IPS-18a (cell line): Measurements from ENCODE around the gene KIF26A.

Experiments used
- H3K27ac ChIP-seq: one replicate; pipeline ENCODE4 v1.5.1; 2013; ENCODE audit warnings: low read length
- H3K27me3 ChIP-seq: one replicate; pipeline ENCODE4 v1.6.1; 2013; ENCODE audit warnings: mild to moderate bottlenecking, low read length; ENCODE audit not compliant: control insufficient read depth, insufficient read depth
- H3K36me3 ChIP-seq: one replicate; pipeline ENCODE4 v1.6.1; 2013; ENCODE audit warnings: low read depth, low read length; ENCODE audit not compliant: control insufficient read depth
- H3K4me1 ChIP-seq: one replicate; pipeline ENCODE4 v1.6.1; 2013; ENCODE audit warnings: low read depth, low read length; ENCODE audit not compliant: control insufficient read depth
- H3K4me3 ChIP-seq: one replicate; pipeline ENCODE4 v1.5.1; 2013; ENCODE audit warnings: low read length
- H3K9ac ChIP-seq: one replicate; pipeline ENCODE4 v1.6.1; 2013; ENCODE audit warnings: mild to moderate bottlenecking, low read length, moderate library complexity
- H3K9me3 ChIP-seq: one replicate; pipeline ENCODE4 v1.6.1; 2013; ENCODE audit warnings: low read depth, low read length; ENCODE audit not compliant: control insufficient read depth

Gene KIF26A

DNA sequence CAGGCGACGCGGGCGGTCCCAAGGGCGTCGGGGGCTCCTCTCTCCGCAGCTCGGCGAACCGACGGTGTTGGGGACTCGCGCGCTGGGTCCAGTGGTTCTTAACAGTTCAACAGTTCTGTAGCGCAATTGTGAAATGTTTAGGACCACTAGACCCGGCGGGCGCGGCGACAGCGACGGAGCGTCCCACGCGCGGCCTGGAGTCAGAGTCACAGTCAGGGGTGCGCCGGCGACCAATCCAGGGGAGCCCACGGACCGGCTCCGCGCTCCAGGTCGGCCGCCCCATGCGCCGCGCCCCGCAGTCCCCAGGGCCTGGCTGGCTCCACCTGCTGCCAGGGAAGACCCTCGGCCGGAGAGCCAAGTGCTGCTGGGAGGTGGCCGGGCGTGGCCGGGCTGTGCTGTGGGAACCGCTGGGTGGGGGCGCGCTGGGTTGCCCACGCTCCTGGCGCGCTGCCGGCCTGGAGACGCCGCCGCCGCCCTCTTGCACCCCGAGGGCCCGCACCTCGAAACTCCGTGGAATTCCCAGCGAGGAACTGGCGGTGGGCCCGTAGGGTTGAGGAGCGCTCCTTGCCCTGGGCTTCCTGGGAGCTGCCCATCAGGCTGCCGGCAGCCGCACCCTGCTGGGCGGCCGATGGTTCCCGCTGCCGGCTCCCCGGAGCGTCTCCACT lies 20.9 kb upstream of the KIF26A start:
- no peaks in the 10 kb centered on the region for H3K9me3 ChIP-seq
- H3K36me3 ChIP-seq, result no peaks in the 10 kb centered on the region
- H3K27me3 ChIP-seq, result peaks cover 43% of the 10 kb centered on the region
- no peak overlapping the region for H3K27ac ChIP-seq
- no peaks in the 10 kb centered on the region for H3K4me1 ChIP-seq
- H3K9ac ChIP-seq, result no peak overlapping the region
- H3K4me3 ChIP-seq, result peak overlapping the region; percentile 28

DNA sequence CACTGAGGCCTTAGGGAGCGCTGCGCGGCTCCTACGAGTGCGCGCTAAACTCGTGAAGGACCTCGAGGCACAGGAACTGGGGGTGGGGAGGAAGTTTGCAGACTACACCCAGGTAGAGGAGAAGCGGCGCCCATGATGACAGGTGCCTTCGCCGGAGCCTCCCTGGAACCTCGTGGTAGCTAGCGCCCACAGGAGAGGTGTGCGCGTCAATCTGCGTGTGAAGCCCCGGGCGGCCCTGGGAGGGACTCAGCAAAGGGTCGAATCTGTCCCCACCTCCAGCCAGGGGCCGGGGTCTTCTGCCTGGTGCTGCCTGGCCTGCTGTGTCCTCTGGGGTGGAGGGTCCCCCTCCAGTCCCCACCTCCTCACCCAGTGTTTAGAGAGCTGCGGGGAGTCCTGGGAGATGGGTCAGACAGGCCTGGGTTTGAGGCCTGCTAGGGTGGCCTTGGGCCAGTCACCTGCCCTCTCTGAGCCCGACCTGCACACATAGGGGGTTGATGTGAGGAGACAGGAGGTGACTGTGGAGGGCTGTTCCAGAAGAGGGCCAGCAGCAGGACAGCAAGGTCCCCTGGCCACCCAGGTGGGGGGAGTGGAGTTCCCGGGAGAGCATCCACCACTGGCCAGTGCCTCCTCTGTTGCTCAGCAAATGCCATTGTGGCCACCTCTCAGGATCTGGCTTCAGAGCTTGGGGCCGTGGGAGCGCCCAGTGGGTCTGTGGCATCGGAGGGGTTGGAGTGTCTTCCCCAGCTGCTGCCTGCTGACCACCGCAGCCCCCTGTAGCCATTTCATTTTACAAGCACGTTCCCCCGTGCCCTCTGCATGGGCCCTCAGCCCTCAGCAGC lies 20.2 kb upstream of the KIF26A start:
- Histone ChIP-seq H3K4me1 (no peaks in the 10 kb centered on the region), H3K27ac (no peak overlapping the region), H3K36me3 (no peaks in the 10 kb centered on the region), H3K9me3 (no peaks in the 10 kb centered on the region), H3K4me3 (no peak overlapping the region), H3K27me3 (peaks cover 43% of the 10 kb centered on the region), H3K9ac (no peak overlapping the region)

DNA sequence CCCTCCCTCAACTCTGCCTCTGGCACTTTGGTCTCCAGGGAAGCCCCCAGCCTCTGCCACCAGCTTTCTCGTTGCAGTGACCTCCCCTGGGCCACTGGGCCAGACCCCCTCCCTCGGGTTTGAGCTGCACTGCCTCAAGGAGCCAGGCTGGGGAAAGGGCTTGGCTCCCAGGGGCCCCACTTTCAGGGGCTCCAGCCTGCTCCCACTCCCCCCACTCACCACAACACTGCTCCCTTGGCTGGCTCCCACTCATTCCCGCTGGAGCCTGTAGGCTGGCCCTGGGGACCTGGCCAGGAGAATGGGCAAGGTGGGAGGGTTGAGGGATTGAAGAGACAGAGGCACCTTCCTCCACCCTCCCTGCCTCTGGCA lies 19.3 kb upstream of the KIF26A start:
- Histone ChIP-seq H3K9me3 (peaks cover 2% of the 10 kb centered on the region), H3K27me3 (peaks cover 43% of the 10 kb centered on the region), H3K9ac (no peak overlapping the region), H3K4me3 (no peak overlapping the region), H3K36me3 (no peaks in the 10 kb centered on the region), H3K27ac (no peak overlapping the region), H3K4me1 (no peaks in the 10 kb centered on the region)

DNA sequence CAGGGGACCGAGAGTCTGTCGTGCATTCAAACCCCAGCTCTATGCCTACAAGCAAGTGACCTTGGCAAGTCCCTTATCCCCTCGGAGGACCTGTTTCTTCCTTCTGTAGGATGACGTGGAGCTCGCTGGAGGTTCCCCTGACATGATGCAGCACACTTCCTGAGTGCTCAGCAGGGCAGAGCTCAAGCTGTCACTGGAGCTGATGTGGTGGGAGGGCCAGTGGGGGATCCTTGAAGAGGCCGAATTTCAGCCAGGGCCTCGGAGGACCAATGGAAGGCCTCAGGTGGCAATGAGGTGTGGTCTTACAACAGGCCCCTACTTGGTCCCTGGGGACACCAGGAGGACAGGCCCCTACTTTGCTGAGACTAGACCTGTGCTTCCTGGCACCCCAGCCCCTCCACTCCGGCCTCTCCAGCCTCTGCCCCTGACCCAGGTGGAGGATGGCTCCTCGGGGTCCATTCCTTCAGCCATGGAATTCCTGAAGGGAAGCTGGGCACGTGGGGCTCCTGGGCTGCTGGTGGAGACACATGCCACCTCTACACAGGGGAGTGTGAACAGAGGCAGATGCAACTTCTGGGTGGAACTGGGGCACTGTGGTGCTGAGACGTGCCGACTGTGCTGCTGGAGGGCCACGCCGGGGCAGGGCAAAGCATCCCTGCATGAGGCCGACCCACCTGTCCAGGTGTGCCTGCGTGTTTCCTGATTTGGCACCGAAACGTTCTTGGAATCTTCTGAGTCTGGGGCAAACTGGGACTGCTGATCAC lies 18.7 kb upstream of the KIF26A start:
- peaks cover 43% of the 10 kb centered on the region for H3K27me3 ChIP-seq
- H3K9ac ChIP-seq, result no peak overlapping the region
- peaks cover 2% of the 10 kb centered on the region for H3K9me3 ChIP-seq
- H3K36me3 ChIP-seq, result no peaks in the 10 kb centered on the region
- no peaks in the 10 kb centered on the region for H3K4me1 ChIP-seq
- H3K4me3 ChIP-seq, result no peak overlapping the region
- no peak overlapping the region for H3K27ac ChIP-seq

- H3K9ac ChIP-seq, result no peak overlapping the region
- H3K36me3 ChIP-seq, result no peaks in the 10 kb centered on the region
- peaks cover 2% of the 10 kb centered on the region for H3K9me3 ChIP-seq
- no peak overlapping the region for H3K27ac ChIP-seq
- no peak overlapping the region for H3K4me3 ChIP-seq
- H3K27me3 ChIP-seq, result peaks cover 43% of the 10 kb centered on the region
- H3K4me1 ChIP-seq, result no peaks in the 10 kb centered on the region
Measured at GRCh38 chr14:104120281-104120741, 18.1 kb upstream of the KIF26A start.

GRCh38 chr14:104121142-104121541 lies 17.2 kb upstream of the KIF26A start:
- peaks cover 2% of the 10 kb centered on the region for H3K9me3 ChIP-seq
- peaks cover 35% of the 10 kb centered on the region for H3K27me3 ChIP-seq
- no peak overlapping the region for H3K4me3 ChIP-seq
- no peak overlapping the region for H3K9ac ChIP-seq
- no peak overlapping the region for H3K27ac ChIP-seq
- no peaks in the 10 kb centered on the region for H3K36me3 ChIP-seq
- no peaks in the 10 kb centered on the region for H3K4me1 ChIP-seq

DNA sequence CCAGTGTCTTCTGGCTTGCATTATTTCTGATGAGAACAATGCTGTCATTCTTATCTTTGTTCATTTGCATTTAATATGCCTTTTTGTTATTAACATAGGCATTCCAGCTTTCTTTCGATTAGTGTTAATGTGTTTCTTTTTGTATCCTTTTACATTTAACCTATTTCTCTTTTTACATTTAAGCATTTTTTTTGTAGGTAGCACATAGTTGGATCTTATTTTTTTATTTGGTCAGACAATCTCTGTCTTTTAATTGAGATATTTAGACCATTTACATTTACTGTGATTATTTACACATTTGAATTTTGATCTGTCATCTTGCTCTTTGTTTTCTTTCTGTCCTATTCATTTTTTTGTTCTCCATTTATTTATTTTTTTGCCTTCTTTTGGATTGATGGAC lies 14.5 kb upstream of the KIF26A start:
- Histone ChIP-seq H3K36me3 (no peaks in the 10 kb centered on the region), H3K4me3 (no peak overlapping the region), H3K27me3 (peaks cover 8% of the 10 kb centered on the region), H3K9me3 (peaks cover 2% of the 10 kb centered on the region), H3K4me1 (no peaks in the 10 kb centered on the region), H3K9ac (no peak overlapping the region), H3K27ac (no peak overlapping the region)

- peaks cover 8% of the 10 kb centered on the region for H3K9me3 ChIP-seq
- no peak overlapping the region for H3K27ac ChIP-seq
- H3K36me3 ChIP-seq, result no peaks in the 10 kb centered on the region
- no peaks in the 10 kb centered on the region for H3K27me3 ChIP-seq
- no peak overlapping the region for H3K4me3 ChIP-seq
- H3K9ac ChIP-seq, result no peak overlapping the region
- H3K4me1 ChIP-seq, result no peaks in the 10 kb centered on the region
Measured at GRCh38 chr14:104125011-104125410, 13.4 kb upstream of the KIF26A start.

- H3K4me1 ChIP-seq, result no peaks in the 10 kb centered on the region
- no peaks in the 10 kb centered on the region for H3K27me3 ChIP-seq
- no peak overlapping the region for H3K9ac ChIP-seq
- H3K9me3 ChIP-seq, result peaks cover 8% of the 10 kb centered on the region
- H3K36me3 ChIP-seq, result no peaks in the 10 kb centered on the region
- H3K27ac ChIP-seq, result no peak overlapping the region
- H3K4me3 ChIP-seq, result no peak overlapping the region
Measured at GRCh38 chr14:104126753-104127152, 11.6 kb upstream of the KIF26A start.

DNA sequence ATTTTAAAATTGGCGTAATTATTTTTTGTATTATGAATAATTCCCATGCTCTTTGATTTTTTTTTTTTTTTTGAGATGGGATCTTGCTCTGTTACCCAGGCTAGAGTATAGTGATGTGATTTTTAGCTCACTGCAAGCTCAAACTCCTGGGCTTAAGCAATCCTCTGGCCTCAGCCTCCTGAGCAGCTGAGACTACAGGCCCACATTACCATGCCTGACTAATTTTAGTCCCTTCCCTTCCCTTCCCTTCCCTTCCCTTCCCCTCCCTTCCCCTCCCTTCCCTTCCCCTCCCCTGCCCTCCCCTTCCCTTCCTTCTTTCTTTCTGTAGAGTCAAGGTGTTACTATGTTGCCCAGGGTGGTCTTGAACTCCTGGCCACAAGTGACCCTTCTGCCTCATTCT lies 9.4 kb upstream of the KIF26A start:
- Histone ChIP-seq H3K9me3 (peaks cover 6% of the 10 kb centered on the region), H3K27ac (no peak overlapping the region)

DNA sequence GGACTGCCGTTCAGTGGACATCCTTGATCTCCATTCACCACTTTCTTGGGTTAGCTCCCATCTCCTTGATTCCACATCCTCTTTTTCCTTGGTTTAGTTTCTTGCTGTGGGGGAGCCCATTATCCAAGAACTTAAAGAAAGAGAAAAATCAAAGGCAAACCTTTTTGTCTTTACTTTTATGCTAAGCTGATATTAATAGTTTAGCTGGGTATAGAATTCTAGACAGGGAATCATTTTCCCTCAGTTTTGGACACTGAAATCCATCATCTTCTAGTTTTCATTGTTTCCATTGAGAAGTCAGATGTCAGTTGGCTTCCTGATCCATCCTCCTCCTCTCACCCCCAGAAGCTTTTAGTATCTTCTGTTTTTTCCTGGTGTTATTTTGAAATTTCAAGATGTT lies 8.8 kb upstream of the KIF26A start:
- no peaks in the 10 kb centered on the region for H3K36me3 ChIP-seq
- no peak overlapping the region for H3K9ac ChIP-seq
- peaks cover under 1% of the 10 kb centered on the region for H3K4me1 ChIP-seq
- H3K9me3 ChIP-seq, result peaks cover 6% of the 10 kb centered on the region
- no peak overlapping the region for H3K4me3 ChIP-seq
- peaks cover under 1% of the 10 kb centered on the region for H3K27me3 ChIP-seq
- no peak overlapping the region for H3K27ac ChIP-seq

More for the DNA sequence above, 9.4 kb upstream of the KIF26A start:
- Histone ChIP-seq H3K36me3 (no peaks in the 10 kb centered on the region), H3K9ac (no peak overlapping the region), H3K4me1 (no peaks in the 10 kb centered on the region), H3K27me3 (no peaks in the 10 kb centered on the region), H3K4me3 (no peak overlapping the region)
